ENCODE data around the gene DIP2C.
"Not testable (repeated sequence)": the region's sequence is repeated elsewhere in the genome, so short reads cannot be mapped to it uniquely, and the experiment has no call there.

GRCh38 chr10:347774-348173 lies 341.7 kb downstream of the DIP2C start:
- TF ChIP-seq CTCF, EZH2 (IDR thresholded peaks at IDR 0.05): not testable (repeated sequence)

Measured in neural progenitor cell (in vitro differentiated cells).